ENCODE measurements around the gene GIPC1. TPM values are rescaled to one million over a fixed set of nuclear protein-coding genes. Genes with fewer than 3 reads are reported as not detected.
"Not testable (repeated sequence)": the region's sequence is repeated elsewhere in the genome, so short reads cannot be mapped to it uniquely, and the experiment has no call there.

The GIPC1 gene
- total RNA-seq, 1 donor from 2014 or later, result 41.8 TPM

DNA sequence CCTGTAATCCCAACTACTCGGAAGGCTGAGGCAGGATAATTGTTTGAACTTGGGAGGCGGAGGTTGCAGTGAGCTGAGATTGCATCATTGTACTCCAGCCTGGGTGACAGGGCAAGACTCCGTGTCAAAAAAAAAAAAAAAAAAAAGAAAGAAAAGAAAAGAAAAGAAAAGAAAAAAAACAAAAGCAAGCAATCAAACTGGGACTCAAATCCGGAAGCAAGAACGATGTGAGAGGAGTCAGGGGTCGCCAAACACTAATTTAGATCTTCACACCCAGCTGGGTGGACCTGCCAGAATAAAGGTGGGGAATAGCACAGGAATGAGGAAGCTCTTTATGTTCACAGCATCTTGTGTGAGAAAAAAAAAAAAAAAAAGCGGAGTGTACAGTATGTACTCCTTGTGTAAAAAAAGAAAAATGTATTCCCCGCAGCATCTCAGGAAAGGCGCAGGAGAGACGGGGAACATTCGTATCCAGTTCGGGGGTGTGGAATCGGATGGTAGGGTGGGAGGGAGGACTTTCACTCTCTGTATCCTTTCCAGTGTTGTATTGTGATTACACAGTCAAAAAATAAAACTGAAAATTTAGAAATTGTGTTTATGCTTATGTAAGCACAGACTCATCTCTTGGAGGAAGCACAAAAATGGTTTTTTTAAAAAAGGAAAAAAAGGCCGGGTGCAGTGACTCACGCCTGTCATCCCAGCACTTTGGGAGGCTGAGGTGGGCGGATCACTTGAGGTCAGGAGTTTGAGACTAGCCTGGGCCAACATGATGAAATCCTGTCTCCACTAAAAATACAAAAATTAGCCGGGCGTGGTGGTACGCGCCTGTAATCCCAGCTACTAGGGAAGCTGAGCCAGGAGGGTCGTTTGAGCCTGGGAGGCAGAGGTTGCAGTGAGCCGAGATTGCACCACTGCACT is 14.6 kb upstream of the GIPC1 start:
- peak overlapping the region in 1 of 3 donors; percentile 26 for H3K4me3 ChIP-seq (ENCODE audit: low read length in 3 of 3)
- peak overlapping the region; percentile 49 for H3K27ac ChIP-seq (ENCODE audit: low read depth, low read length)
- peaks cover 24 to 31% (median 28%) of the 10 kb centered on the region in 3 donors for H3K4me1 ChIP-seq (ENCODE audit: control insufficient read depth in 3 of 3, insufficient read depth in 3 of 3, low read length in 3 of 3)

DNA sequence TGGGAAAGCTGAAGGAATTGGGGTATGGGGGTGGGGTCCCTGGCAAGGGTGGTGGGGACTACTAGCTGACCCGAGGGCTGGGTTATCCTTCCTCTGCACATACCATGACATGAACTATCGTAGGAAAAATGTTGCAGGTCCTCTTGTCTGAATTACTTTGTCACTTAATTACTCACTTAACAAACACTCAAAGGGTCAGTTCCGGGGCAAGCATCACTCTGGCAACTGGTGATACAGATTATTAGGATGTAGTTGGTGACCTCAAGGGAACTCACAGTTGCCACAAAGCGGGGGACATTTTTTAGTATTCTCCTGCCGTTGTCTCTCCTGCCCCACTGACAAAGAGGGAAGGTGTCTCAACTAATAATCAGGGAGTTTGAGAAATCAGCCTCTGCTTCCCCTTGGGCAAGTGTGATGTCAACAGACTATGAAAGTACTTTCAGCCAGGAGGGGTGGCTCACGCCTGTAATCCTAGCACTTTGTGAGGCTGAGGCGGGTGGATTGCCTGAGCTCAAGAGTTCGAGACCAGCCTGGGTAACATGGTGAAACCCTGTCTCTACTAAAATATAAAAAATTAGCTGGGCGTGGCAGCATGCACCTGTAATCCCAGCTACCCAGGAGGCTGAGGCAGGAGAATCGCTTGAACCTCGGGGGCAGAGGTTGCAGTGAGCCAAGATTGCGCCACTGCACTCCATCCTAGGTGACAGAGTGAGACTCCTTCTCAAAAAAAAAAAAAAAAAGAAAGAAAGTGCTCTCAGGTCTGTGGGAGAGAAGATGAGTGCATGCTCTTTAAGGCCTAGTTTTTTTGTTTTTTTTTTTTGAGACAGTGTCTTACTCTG is 12.0 kb upstream of the GIPC1 start:
- Histone ChIP-seq H3K4me3 (ENCODE audit: low read length in 3 of 3) (no peak overlapping the region), H3K36me3 (ENCODE audit: control insufficient read depth in 3 of 3, insufficient read depth in 3 of 3, low read length in 3 of 3) (no peaks in the 10 kb centered on the region), H3K27ac (ENCODE audit: low read depth, low read length) (no peak overlapping the region), H3K4me1 (ENCODE audit: control insufficient read depth in 3 of 3, insufficient read depth in 3 of 3, low read length in 3 of 3) (peaks cover 4 to 15% (median 9%) of the 10 kb centered on the region in 3 donors), H3K9ac (ENCODE audit: low read depth in 1 of 3, low read length in 3 of 3) (no peak overlapping the region), H3K27me3 (ENCODE audit: control insufficient read depth in 3 of 3, insufficient read depth in 3 of 3, low read length in 3 of 3) (no peaks in the 10 kb centered on the region), H3K9me3 (ENCODE audit: control insufficient read depth in 3 of 3, low read length in 3 of 3) (no peaks in the 10 kb centered on the region)

More for the DNA sequence above, 14.6 kb upstream of the GIPC1 start:
- Histone ChIP-seq H3K9me3 (ENCODE audit: control insufficient read depth in 3 of 3, low read length in 3 of 3) (no peaks in the 10 kb centered on the region), H3K9ac (ENCODE audit: low read depth in 1 of 3, low read length in 3 of 3) (no peak overlapping the region), H3K36me3 (ENCODE audit: control insufficient read depth in 3 of 3, insufficient read depth in 3 of 3, low read length in 3 of 3) (peaks cover 16 to 19% (median 18%) of the 10 kb centered on the region in 3 donors), H3K27me3 (ENCODE audit: control insufficient read depth in 3 of 3, insufficient read depth in 3 of 3, low read length in 3 of 3) (no peaks in the 10 kb centered on the region)

DNA sequence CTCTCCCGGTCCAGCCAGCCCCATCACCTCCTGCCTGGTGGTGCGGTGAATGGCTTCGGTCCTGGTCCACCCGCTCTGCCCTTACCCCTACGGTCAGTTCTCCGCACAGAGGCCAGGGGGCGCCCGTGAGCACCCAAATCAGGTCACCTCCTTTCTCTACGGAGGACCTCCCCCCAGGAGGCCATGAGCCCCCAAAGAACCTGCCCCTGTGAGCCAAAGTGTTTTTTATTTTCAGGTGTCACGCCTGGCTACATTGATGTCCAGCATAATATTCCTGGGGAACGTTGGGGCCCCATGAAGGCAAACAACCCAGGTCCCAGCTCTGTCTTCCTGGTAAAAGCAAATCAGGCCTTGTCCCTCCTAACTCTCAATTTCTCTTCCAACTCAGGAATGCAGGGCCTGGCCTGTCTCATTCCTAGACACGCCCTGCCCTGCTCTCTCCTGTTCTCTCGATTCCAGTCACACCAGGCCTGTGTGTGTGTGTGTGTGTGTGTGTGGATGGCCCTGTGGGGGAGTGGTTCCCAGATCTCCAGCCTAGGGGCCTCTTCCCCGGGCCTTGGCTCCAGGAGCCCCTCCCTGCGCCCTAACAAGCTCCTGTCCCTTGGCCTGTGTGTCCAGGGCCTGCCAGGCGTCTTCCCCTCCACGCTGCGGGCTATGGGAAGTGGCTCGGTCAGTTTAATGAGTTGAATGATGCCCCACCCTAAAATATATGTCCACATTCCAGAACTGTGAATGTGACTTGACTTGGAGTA is 9.7 kb upstream of the GIPC1 start:
- Histone ChIP-seq H3K36me3 (ENCODE audit: control insufficient read depth in 3 of 3, insufficient read depth in 3 of 3, low read length in 3 of 3) (no peaks in the 10 kb centered on the region), H3K9ac (ENCODE audit: low read depth in 1 of 3, low read length in 3 of 3) (no peak overlapping the region), H3K27me3 (ENCODE audit: control insufficient read depth in 3 of 3, insufficient read depth in 3 of 3, low read length in 3 of 3) (no peaks in the 10 kb centered on the region), H3K27ac (ENCODE audit: low read depth, low read length) (no peak overlapping the region), H3K9me3 (ENCODE audit: control insufficient read depth in 3 of 3, low read length in 3 of 3) (no peaks in the 10 kb centered on the region), H3K4me1 (ENCODE audit: control insufficient read depth in 3 of 3, insufficient read depth in 3 of 3, low read length in 3 of 3) (peaks cover 4 to 15% (median 6%) of the 10 kb centered on the region in 3 donors), H3K4me3 (ENCODE audit: low read length in 3 of 3) (no peak overlapping the region)

DNA sequence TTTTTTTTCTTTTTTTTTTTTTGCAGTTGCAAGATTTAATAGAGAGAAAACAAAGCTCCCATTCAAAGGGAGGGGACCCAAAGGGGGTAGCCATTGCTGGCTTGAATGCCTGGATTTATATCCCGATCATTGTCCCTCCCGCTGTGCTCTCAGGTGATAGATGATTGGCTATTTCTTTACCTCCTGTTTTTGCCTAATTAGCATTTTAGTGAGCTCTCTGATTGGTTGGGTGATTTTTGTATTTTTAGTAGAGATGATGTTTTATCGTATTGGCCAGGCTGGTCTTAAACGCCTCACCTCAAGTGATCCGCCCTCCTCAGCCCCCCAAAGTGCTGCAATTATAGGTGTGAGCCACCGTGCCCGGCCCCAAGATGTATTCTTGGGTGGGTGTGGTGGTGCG is 8.6 kb upstream of the GIPC1 start:
- not testable (repeated sequence) for H3K27me3 ChIP-seq (ENCODE audit: control insufficient read depth in 3 of 3, insufficient read depth in 3 of 3, low read length in 3 of 3); H3K27ac ChIP-seq (ENCODE audit: low read depth, low read length); H3K4me3 ChIP-seq (ENCODE audit: low read length in 3 of 3); H3K9me3 ChIP-seq (ENCODE audit: control insufficient read depth in 3 of 3, low read length in 3 of 3); H3K9ac ChIP-seq (ENCODE audit: low read depth in 1 of 3, low read length in 3 of 3); H3K36me3 ChIP-seq (ENCODE audit: control insufficient read depth in 3 of 3, insufficient read depth in 3 of 3, low read length in 3 of 3)
- H3K4me1 ChIP-seq (ENCODE audit: control insufficient read depth in 3 of 3, insufficient read depth in 3 of 3, low read length in 3 of 3), result peaks cover 3 to 12% (median 5%) of the 10 kb centered on the region in 3 donors

DNA sequence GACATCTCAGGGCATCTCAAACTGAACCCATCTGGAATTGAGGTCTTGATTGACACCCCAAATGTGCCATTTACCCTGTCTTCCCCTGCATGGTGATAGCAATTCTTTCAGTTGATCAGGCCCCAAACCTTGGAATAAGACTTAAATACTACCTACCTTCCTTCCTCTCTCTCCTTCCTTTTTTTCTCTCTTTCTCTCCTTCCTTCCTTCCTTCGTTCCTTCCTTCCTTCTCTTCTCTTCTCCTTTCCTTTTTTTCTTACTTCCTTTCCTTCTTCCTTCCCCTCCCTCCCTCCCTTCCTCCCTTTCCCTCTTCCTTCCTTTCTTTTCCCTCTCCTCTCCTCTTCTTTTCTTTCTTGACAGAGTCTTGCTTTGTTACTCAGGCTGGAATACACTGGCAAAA is 7.4 kb upstream of the GIPC1 start:
- Histone ChIP-seq H3K36me3 (ENCODE audit: control insufficient read depth in 3 of 3, insufficient read depth in 3 of 3, low read length in 3 of 3) (no peaks in the 10 kb centered on the region), H3K4me1 (ENCODE audit: control insufficient read depth in 3 of 3, insufficient read depth in 3 of 3, low read length in 3 of 3) (no peaks in the 10 kb centered on the region), H3K9ac (ENCODE audit: low read depth in 1 of 3, low read length in 3 of 3) (no peak overlapping the region), H3K4me3 (ENCODE audit: low read length in 3 of 3) (no peak overlapping the region), H3K27me3 (ENCODE audit: control insufficient read depth in 3 of 3, insufficient read depth in 3 of 3, low read length in 3 of 3) (no peaks in the 10 kb centered on the region), H3K27ac (ENCODE audit: low read depth, low read length) (no peak overlapping the region), H3K9me3 (ENCODE audit: control insufficient read depth in 3 of 3, low read length in 3 of 3) (no peaks in the 10 kb centered on the region)

DNA sequence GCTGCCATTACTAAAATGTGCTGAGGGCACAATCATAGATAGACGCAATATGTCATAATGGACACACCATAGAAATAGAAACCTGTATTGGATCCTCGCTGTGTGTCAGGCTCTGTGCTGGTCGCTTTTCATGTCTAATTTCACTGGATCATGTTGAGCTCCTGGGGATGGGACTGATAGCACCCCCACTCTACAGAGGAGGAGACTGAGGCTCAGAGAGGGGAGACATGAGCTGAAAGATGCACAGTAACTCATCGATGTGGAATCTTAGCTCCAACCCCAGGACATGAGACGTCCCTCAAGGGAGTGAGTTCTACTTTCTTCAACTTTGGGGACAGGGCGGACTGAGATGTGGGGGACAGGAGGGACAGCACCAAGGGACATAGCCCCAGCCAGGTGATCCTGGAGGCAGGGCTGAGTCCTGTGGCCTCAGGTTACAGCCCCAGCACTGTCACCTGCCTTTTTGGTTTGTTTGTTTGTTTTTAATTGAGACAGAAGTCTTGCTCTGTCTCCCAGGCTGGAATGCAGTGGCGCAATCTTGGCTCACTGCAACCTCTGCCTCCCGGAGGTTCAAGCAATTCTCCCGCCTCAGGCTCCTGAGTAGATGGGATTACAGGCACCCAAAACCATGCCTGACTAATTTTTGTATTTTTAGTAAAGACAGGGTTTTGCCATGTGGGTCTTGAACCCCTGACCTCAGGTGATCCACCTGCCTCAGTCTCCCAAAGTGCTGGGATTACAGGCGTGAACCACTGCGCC is 6.6 kb upstream of the GIPC1 start:
- Histone ChIP-seq H3K4me1 (ENCODE audit: control insufficient read depth in 3 of 3, insufficient read depth in 3 of 3, low read length in 3 of 3) (peaks cover 1 to 4% (median 2%) of the 10 kb centered on the region in 3 donors), H3K4me3 (ENCODE audit: low read length in 3 of 3) (no peak overlapping the region), H3K9ac (ENCODE audit: low read depth in 1 of 3, low read length in 3 of 3) (no peak overlapping the region), H3K27me3 (ENCODE audit: control insufficient read depth in 3 of 3, insufficient read depth in 3 of 3, low read length in 3 of 3) (no peaks in the 10 kb centered on the region), H3K36me3 (ENCODE audit: control insufficient read depth in 3 of 3, insufficient read depth in 3 of 3, low read length in 3 of 3) (no peaks in the 10 kb centered on the region), H3K27ac (ENCODE audit: low read depth, low read length) (no peak overlapping the region), H3K9me3 (ENCODE audit: control insufficient read depth in 3 of 3, low read length in 3 of 3) (no peaks in the 10 kb centered on the region)

DNA sequence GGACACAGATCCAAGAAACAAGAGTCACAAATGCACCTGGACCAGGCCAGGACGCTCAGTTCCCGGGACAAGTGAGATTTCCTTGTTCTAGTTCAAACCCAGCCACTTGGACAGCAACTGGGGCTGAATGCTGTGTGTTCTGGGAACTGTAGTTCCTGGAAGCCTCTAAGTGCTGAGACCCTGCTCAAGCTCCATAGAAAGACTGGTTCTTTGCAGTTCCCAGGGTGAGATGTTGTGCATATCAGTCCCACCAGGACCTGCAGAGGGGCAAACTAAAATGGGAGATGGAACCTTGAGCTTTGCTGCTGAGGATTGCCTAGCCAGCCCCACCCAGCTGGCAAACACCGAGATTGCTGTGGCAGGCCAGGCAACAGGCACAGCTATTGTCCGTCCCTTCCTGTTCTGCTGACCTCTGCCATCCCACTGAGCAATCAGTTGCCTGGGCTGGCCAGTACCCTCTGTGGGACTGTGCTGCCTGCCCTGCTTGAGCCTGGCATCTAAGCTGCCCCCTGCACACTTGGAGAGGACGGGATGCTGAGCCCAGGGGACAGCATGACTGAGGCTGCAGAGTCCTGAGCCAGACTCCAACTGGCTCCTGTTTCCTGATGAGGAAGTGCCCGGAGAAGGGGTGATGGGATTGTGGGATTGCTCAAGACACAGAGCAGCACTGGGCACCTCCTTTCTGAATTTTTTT is 1.4 kb upstream of the GIPC1 start:
- peaks cover 0 to 3% (median 0%) of the 10 kb centered on the region in 3 donors for H3K36me3 ChIP-seq (ENCODE audit: control insufficient read depth in 3 of 3, insufficient read depth in 3 of 3, low read length in 3 of 3)
- H3K9ac ChIP-seq (ENCODE audit: low read depth in 1 of 3, low read length in 3 of 3), result peak overlapping the region in 1 of 3 donors; percentile 50
- H3K27me3 ChIP-seq (ENCODE audit: control insufficient read depth in 3 of 3, insufficient read depth in 3 of 3, low read length in 3 of 3), result no peaks in the 10 kb centered on the region
- no peak overlapping the region for H3K4me3 ChIP-seq (ENCODE audit: low read length in 3 of 3)
- no peak overlapping the region for H3K27ac ChIP-seq (ENCODE audit: low read depth, low read length)
- peaks cover 21 to 28% (median 27%) of the 10 kb centered on the region in 3 donors for H3K4me1 ChIP-seq (ENCODE audit: control insufficient read depth in 3 of 3, insufficient read depth in 3 of 3, low read length in 3 of 3)
- H3K9me3 ChIP-seq (ENCODE audit: control insufficient read depth in 3 of 3, low read length in 3 of 3), result no peaks in the 10 kb centered on the region

DNA sequence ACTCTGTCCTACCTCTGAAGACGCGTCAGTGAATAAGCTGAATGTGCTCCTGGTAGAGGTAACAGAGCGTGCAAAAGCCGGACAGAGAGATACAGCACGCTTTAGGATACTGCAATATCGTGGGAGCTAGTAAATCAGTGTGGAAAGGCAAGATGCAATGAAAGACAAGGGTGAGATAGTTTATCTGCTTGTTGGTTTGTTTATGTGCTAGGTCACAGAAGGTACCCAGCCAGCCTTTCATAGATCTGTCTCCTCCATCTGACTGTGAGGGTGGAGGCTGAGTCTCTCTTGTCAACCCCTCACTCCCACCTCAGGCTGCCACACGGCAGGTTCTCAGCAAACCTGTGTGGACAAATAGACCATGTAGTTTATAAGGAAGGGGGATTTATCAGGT is 904 bp upstream of the GIPC1 start:
- H3K9me3 ChIP-seq (ENCODE audit: control insufficient read depth in 3 of 3, low read length in 3 of 3), result no peaks in the 10 kb centered on the region
- peak overlapping the region; percentile 67 to 71 (median 70) for H3K4me3 ChIP-seq (ENCODE audit: low read length in 3 of 3)
- H3K4me1 ChIP-seq (ENCODE audit: control insufficient read depth in 3 of 3, insufficient read depth in 3 of 3, low read length in 3 of 3), result peaks cover 21 to 28% (median 27%) of the 10 kb centered on the region in 3 donors
- no peaks in the 10 kb centered on the region for H3K27me3 ChIP-seq (ENCODE audit: control insufficient read depth in 3 of 3, insufficient read depth in 3 of 3, low read length in 3 of 3)
- peak overlapping the region in 1 of 3 donors; percentile 71 for H3K9ac ChIP-seq (ENCODE audit: low read depth in 1 of 3, low read length in 3 of 3)
- H3K27ac ChIP-seq (ENCODE audit: low read depth, low read length), result peak overlapping the region; percentile 69
- H3K36me3 ChIP-seq (ENCODE audit: control insufficient read depth in 3 of 3, insufficient read depth in 3 of 3, low read length in 3 of 3), result peaks cover 0 to 3% (median 0%) of the 10 kb centered on the region in 3 donors
